GM19239 (cell line): ENCODE results near the gene LEMD3.
"Not testable (repeated sequence)": the region's sequence is repeated elsewhere in the genome, so short reads cannot be mapped to it uniquely, and the experiment has no call there.

Experiments used
- DNase-seq: peaks from one replicate; pipeline ENCODE4 v3.0.0; 2011; ENCODE audit warnings: low spot score; ENCODE audit not compliant: insufficient read length
- FAIRE-seq: peaks from 2 replicates; lab custom pipeline; 2011; peaks lifted over from hg19 to GRCh38; lab: Jason Lieb, UNC

LEMD3 gene

GRCh38 chr12:65276916-65277530 lies 107.6 kb downstream of the LEMD3 start:
- FAIRE-seq = no peak
- DNase-seq = no peak

GRCh38 chr12:65277994-65278575 lies 108.7 kb downstream of the LEMD3 start:
- DNase-seq (no peak), FAIRE-seq (no peak)

- no peak for FAIRE-seq
- DNase-seq = peak; percentile 56
Measured at GRCh38 chr12:65278576-65279368, 109.4 kb downstream of the LEMD3 start, which contains the start of gene MSRB3. Gene MSRB3 (plus strand): TSS chr12:65278683. CDS start chr12:65308580, 29,897 bp downstream.

- no peak for DNase-seq
- no peak for FAIRE-seq
Measured at GRCh38 chr12:65279369-65280112, 110.2 kb downstream of the LEMD3 start.

- DNase-seq (no peak), FAIRE-seq (no peak)
Measured at GRCh38 chr12:65280306-65280705, 110.9 kb downstream of the LEMD3 start.

GRCh38 chr12:65282840-65283239 lies 113.5 kb downstream of the LEMD3 start:
- FAIRE-seq (no peak), DNase-seq (no peak)

GRCh38 chr12:65285532-65285931 lies 116.1 kb downstream of the LEMD3 start:
- FAIRE-seq, DNase-seq: not testable (repeated sequence)

GRCh38 chr12:65287426-65287825 lies 118.0 kb downstream of the LEMD3 start:
- DNase-seq (no peak), FAIRE-seq (no peak)

- no peak for DNase-seq
- FAIRE-seq = no peak
Measured at GRCh38 chr12:65292241-65292640, 122.9 kb downstream of the LEMD3 start.

GRCh38 chr12:65293735-65294134 lies 124.4 kb downstream of the LEMD3 start:
- FAIRE-seq (no peak), DNase-seq (no peak)

- no peak for FAIRE-seq
Measured at GRCh38 chr12:65294641-65295262, 125.4 kb downstream of the LEMD3 start.

GRCh38 chr12:65296508-65297265 lies 127.3 kb downstream of the LEMD3 start:
- no peak for DNase-seq
- no peak for FAIRE-seq

More at GRCh38 chr12:65294641-65295262, 125.4 kb downstream of the LEMD3 start:
- DNase-seq = no peak
